Epithelial cell of proximal tubule (primary cell): ENCODE results near the gene RPL36. TPM values are rescaled to one million over a fixed set of nuclear protein-coding genes. Genes with fewer than 3 reads are reported as not detected.

Source experiments
- DNase-seq: peaks from one replicate; pipeline ENCODE4 v3.0.0-alpha.2; 2011; ENCODE audit warnings: low read depth
- H3K4me3 ChIP-seq: 2 replicates; pipeline ENCODE4 v1.5.1; 2011; ENCODE audit warnings: low read depth, mild to moderate bottlenecking, low read length
- total RNA-seq: library from RNA; depleted of rRNA; stranded (reverse); fragments of >200 nt; gene quantifications from 2 replicates; pipeline ENCODE4 v1.2.3, GENCODE V29; 2015
- TF ChIP-seq, protein P1 (sequence below): conservative IDR thresholded peaks from 2 replicates; pipeline ENCODE4 v1.5.1; 2012; ENCODE audit warnings: low read depth, mild to moderate bottlenecking, low read length

RPL36 gene
- 808 and 1,224 TPM in 2 replicates for total RNA-seq

DNA sequence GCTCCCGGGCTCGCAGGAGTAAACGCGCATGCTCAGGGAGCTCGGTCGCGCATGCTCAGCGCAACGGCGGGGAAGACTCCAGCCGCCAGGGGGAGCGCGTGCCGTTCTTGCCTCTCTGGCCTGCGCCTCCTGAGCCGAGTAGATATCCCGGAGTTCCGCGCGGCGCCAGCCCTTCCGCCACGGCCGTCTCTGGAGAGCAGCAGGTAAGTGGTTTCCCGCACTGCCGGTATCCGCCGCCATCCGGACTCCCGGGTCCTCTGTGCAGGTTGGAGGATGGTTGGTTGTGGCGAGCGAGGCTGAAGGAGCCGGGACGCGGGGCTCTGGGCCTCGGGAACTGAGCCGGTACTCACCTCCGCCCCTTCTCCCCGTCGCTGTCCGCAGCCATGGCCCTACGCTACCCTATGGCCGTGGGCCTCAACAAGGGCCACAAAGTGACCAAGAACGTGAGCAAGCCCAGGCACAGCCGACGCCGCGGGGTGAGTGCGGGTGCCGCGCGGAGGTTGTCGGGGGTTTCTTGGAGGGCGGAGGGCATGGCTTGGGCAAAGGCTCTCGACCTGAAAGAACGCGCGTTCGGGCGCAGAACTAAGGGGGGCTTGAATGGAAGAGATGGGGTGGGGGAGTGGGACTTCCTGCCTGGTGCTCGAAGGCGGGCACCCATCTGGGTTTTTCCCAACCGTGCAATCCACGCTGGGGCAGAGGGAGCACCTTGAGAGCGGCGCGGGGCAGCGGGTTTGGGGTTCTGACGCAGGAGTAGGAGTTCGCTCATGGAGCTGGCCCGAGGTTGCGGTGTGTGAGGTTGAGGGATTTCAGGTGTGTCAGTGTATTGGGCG lies at the start of gene RPL36:
Gene RPL36 (plus strand): TSS at position 171 of the 830 bp plus-strand sequence. CDS start 213 bp downstream, at position 384.
- peak; percentile 40 for DNase-seq
- peak within 1 kb of the TSS; percentile 99 for H3K4me3 ChIP-seq
- TF ChIP-seq, protein P1, sequence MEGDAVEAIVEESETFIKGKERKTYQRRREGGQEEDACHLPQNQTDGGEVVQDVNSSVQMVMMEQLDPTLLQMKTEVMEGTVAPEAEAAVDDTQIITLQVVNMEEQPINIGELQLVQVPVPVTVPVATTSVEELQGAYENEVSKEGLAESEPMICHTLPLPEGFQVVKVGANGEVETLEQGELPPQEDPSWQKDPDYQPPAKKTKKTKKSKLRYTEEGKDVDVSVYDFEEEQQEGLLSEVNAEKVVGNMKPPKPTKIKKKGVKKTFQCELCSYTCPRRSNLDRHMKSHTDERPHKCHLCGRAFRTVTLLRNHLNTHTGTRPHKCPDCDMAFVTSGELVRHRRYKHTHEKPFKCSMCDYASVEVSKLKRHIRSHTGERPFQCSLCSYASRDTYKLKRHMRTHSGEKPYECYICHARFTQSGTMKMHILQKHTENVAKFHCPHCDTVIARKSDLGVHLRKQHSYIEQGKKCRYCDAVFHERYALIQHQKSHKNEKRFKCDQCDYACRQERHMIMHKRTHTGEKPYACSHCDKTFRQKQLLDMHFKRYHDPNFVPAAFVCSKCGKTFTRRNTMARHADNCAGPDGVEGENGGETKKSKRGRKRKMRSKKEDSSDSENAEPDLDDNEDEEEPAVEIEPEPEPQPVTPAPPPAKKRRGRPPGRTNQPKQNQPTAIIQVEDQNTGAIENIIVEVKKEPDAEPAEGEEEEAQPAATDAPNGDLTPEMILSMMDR, result peak; percentile 90

GRCh38 chr19:5641171-5641570 lies 48.9 kb upstream of the RPL36 start:
- no peak for DNase-seq
- TF ChIP-seq, protein P1, result no peak
- no peak overlapping the region for H3K4me3 ChIP-seq

- TF ChIP-seq, protein P1, result no peak
- H3K4me3 ChIP-seq, result no peak overlapping the region
- no peak for DNase-seq
These were observed 47.9 kb upstream of the RPL36 start for GRCh38 chr19:5642204-5642603.

- no peak overlapping the region for H3K4me3 ChIP-seq
- TF ChIP-seq, protein P1, result no peak
- DNase-seq, result no peak
These were observed 47.0 kb upstream of the RPL36 start for GRCh38 chr19:5643060-5643459.

GRCh38 chr19:5644037-5644436 lies 46.1 kb upstream of the RPL36 start:
- TF ChIP-seq, protein P1, result no peak
- DNase-seq, result no peak
- H3K4me3 ChIP-seq, result no peak overlapping the region

GRCh38 chr19:5645409-5645808 lies 44.7 kb upstream of the RPL36 start:
- TF ChIP-seq, protein P1, result no peak
- no peak overlapping the region for H3K4me3 ChIP-seq
- DNase-seq, result no peak

- DNase-seq, result no peak
- TF ChIP-seq, protein P1, result no peak
- H3K4me3 ChIP-seq, result no peak overlapping the region
These were observed 43.4 kb upstream of the RPL36 start for GRCh38 chr19:5646703-5647102.
